Measurements from ENCODE around the gene MARK1.

DNA sequence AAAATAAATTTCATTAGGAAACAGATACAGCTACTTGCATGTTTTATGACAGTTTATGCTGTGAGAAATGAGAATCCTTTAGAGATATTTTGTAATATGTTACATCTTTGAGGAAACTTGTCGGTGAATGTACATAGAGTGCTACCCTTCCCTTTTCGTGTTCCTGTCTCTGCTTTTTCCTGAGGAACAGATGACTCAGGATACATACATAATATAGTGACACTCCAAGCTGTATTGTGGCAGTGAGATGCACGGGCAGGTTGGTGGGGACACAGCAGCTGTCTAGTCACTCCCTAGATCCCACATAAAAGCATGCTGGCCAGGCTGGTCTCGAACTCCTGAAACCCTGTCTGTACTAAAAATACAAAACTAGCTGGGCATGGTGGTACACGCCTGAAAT, 20.9 kb upstream of the MARK1 start:
- TF ChIP-seq CTCF (IDR thresholded peaks at IDR 0.05) (no peak), POLR2A (IDR thresholded peaks at IDR 0.05) (no peak)
